ENCODE measurements around the gene OR6A2. TPM values are rescaled to one million over a fixed set of nuclear protein-coding genes. Genes with fewer than 3 reads are reported as not detected.

The OR6A2 gene
- total RNA-seq, 1 experiment from 2014 or later, result 0.33 TPM

- H2AFZ ChIP-seq (ENCODE audit: low read length), result no peak within 1 kb of the TSS
- H3K23ac ChIP-seq (ENCODE audit: insufficient read length, low read depth, low read length), result no peak within 1 kb of the TSS
- no peaks in the 10 kb centered on the region for H4K20me1 ChIP-seq (ENCODE audit: control insufficient read depth, insufficient read depth, insufficient read length)
- H2BK15ac ChIP-seq (ENCODE audit: low read depth, low read length), result no peak within 1 kb of the TSS
- no peaks in the 10 kb centered on the region for H3K27me3 ChIP-seq (ENCODE audit: insufficient read depth, low read length)
- no peaks in the 10 kb centered on the region for H3K9me3 ChIP-seq (ENCODE audit: control insufficient read depth, low read depth, low read length)
- Mint-ChIP-seq H3K9me3 (no peaks in the 10 kb centered on the region), H3K4me3 (no peak within 1 kb of the TSS), H3K27me3 (ENCODE audit: low read depth) (no peaks in the 10 kb centered on the region), H3K36me3 (ENCODE audit: insufficient read depth in 1 of 3, low read depth in 3 of 3) (no peaks in the 10 kb centered on the region), H3K4me1 (peaks cover 0 to 2% of the 10 kb centered on the region in 2 experiments; a peak in 2 of 4 replicates), H3K27ac (peak within 1 kb of the TSS in 1 of 3 experiments; percentile 25; a peak in 1 of 7 replicates)
- no CpG with 5 or more reads among the region's 2 CpGs for WGBS (ENCODE audit: extremely low coverage, insufficient read length, low lambda C conversion rate)
- no peak within 1 kb of the TSS for H2BK120ac ChIP-seq (ENCODE audit: low read depth, low read length, poor library complexity, severe bottlenecking)
- H3K23me2 ChIP-seq (ENCODE audit: insufficient read length, low read depth, low read length, poor library complexity, severe bottlenecking), result no peaks in the 10 kb centered on the region
- no peak within 1 kb of the TSS for H3K4me2 ChIP-seq (ENCODE audit: insufficient read depth, insufficient read length, low read length)
- H3K4ac ChIP-seq (ENCODE audit: low read depth, low read length), result no peak within 1 kb of the TSS
- H3T11ph ChIP-seq (ENCODE audit: low read length), result no peak within 1 kb of the TSS
- H4K8ac ChIP-seq (replicated peaks; ENCODE audit: insufficient read length, low read depth, low read length), result no peak within 1 kb of the TSS
- H3K56ac ChIP-seq (ENCODE audit: insufficient read length, low read depth, low read length), result no peak within 1 kb of the TSS
- H3K4me1 ChIP-seq (ENCODE audit: insufficient read depth, low read length), result no peaks in the 10 kb centered on the region
- no peak within 1 kb of the TSS for H3K14ac ChIP-seq (ENCODE audit: insufficient read depth, low read length)
- H3K79me1 ChIP-seq (ENCODE audit: insufficient read depth, low read depth, low read length, poor library complexity, severe bottlenecking), result no peaks in the 10 kb centered on the region
- no peak for DNase-seq
- no peak within 1 kb of the TSS for H3K9ac ChIP-seq (ENCODE audit: extremely low read depth, insufficient read length, low read length)
- no peak within 1 kb of the TSS for H3K18ac ChIP-seq (ENCODE audit: insufficient read length, low read depth, low read length)
- no peak within 1 kb of the TSS for H2BK12ac ChIP-seq (ENCODE audit: insufficient read length, low read depth, low read length)
- H4K5ac ChIP-seq (ENCODE audit: insufficient read length, low read depth, low read length), result no peak within 1 kb of the TSS
- H2AK5ac ChIP-seq (ENCODE audit: insufficient read length, low read length), result no peak within 1 kb of the TSS
- no peaks in the 10 kb centered on the region for H3K79me2 ChIP-seq (ENCODE audit: insufficient read depth, low read length)
- no peak within 1 kb of the TSS for H2BK20ac ChIP-seq (ENCODE audit: low read depth, low read length, poor library complexity, severe bottlenecking)
- H2BK5ac ChIP-seq (ENCODE audit: insufficient read length, low read length), result no peak within 1 kb of the TSS
- no peak within 1 kb of the TSS for H3K27ac ChIP-seq (ENCODE audit: insufficient read length, low read depth, low read length)
- H4K91ac ChIP-seq (ENCODE audit: insufficient read length, low read depth, low read length), result no peak within 1 kb of the TSS
- TF ChIP-seq, protein P1, sequence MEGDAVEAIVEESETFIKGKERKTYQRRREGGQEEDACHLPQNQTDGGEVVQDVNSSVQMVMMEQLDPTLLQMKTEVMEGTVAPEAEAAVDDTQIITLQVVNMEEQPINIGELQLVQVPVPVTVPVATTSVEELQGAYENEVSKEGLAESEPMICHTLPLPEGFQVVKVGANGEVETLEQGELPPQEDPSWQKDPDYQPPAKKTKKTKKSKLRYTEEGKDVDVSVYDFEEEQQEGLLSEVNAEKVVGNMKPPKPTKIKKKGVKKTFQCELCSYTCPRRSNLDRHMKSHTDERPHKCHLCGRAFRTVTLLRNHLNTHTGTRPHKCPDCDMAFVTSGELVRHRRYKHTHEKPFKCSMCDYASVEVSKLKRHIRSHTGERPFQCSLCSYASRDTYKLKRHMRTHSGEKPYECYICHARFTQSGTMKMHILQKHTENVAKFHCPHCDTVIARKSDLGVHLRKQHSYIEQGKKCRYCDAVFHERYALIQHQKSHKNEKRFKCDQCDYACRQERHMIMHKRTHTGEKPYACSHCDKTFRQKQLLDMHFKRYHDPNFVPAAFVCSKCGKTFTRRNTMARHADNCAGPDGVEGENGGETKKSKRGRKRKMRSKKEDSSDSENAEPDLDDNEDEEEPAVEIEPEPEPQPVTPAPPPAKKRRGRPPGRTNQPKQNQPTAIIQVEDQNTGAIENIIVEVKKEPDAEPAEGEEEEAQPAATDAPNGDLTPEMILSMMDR (conservative IDR thresholded peaks at IDR 0.05), result no peak
Observed at GRCh38 chr11:6782720-6783119, 16.8 kb downstream of the OR6A2 start, which contains the start of gene OR2AG1. TSS of gene OR2AG1 (plus strand) at chr11:6783020. CDS start at chr11:6785038, 2,018 bp downstream.

All from H9 (cell line).